Testis (tissue), 2 donors: ENCODE data around the gene UBE2B.

ENCODE experiments used
- POLR2A ChIP-seq: fragments of 450-650 bp; IDR thresholded peaks from one replicate; pipeline ENCODE4 v1.6.1; 2017; ENCODE audit warnings: antibody characterized with exemption, mild to moderate bottlenecking, moderate library complexity
- TF ChIP-seq, protein P1 (sequence below), 3 experiments: fragments of 450-650 bp in 2 of 3; fragments of 200-600 bp in 1 of 3; sonication (generic) in 1 of 3; IDR thresholded peaks; one replicate each; pipeline ENCODE4 v1.5.1; 2016 to 2019; ENCODE audit warnings: antibody characterized with exemption in 3 of 3, mild to moderate bottlenecking in 2 of 3, moderate library complexity in 1 of 3

- TF ChIP-seq POLR2A = no peak
- TF ChIP-seq, protein P1, sequence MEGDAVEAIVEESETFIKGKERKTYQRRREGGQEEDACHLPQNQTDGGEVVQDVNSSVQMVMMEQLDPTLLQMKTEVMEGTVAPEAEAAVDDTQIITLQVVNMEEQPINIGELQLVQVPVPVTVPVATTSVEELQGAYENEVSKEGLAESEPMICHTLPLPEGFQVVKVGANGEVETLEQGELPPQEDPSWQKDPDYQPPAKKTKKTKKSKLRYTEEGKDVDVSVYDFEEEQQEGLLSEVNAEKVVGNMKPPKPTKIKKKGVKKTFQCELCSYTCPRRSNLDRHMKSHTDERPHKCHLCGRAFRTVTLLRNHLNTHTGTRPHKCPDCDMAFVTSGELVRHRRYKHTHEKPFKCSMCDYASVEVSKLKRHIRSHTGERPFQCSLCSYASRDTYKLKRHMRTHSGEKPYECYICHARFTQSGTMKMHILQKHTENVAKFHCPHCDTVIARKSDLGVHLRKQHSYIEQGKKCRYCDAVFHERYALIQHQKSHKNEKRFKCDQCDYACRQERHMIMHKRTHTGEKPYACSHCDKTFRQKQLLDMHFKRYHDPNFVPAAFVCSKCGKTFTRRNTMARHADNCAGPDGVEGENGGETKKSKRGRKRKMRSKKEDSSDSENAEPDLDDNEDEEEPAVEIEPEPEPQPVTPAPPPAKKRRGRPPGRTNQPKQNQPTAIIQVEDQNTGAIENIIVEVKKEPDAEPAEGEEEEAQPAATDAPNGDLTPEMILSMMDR (IDR thresholded peaks at IDR 0.05) = no peak
Observed at GRCh38 chr5:134327327-134327726, 44.0 kb upstream of the UBE2B start.
